GM19240 (cell line): ENCODE results near the gene NMRK1.
A peak's percentile ranks its signal among the peaks of the same experiment; 100 is the strongest.

Source experiments
- DNase-seq: peaks from one replicate; pipeline ENCODE4 v3.0.0; 2011; ENCODE audit warnings: low spot score; ENCODE audit not compliant: insufficient read length

The NMRK1 gene

GRCh38 chr9:75102177-75102790 lies 14.3 kb upstream of the NMRK1 start:
- DNase-seq: no peak

- no peak for DNase-seq
These were observed 13.1 kb upstream of the NMRK1 start for GRCh38 chr9:75101004-75101588.

- DNase-seq: no peak
These were observed 8.8 kb upstream of the NMRK1 start for GRCh38 chr9:75096796-75097195.

GRCh38 chr9:75092766-75093165 lies 4.8 kb upstream of the NMRK1 start:
- no peak for DNase-seq

- no peak for DNase-seq
These were observed 2.6 kb upstream of the NMRK1 start for GRCh38 chr9:75090579-75090978.

GRCh38 chr9:75089373-75089766 lies 1.4 kb upstream of the NMRK1 start:
- no peak for DNase-seq

- peak; percentile 35 for DNase-seq
These were observed 854 bp upstream of the NMRK1 start for GRCh38 chr9:75088646-75089372.

GRCh38 chr9:75087289-75087823 lies 599 bp downstream of the NMRK1 start:
- DNase-seq: peak; percentile 9

- DNase-seq: no peak
These were observed 1.2 kb downstream of the NMRK1 start for GRCh38 chr9:75086541-75087288.

- no peak for DNase-seq
These were observed 2.3 kb downstream of the NMRK1 start for GRCh38 chr9:75085640-75086039.

GRCh38 chr9:75084081-75084672 lies 3.8 kb downstream of the NMRK1 start:
- no peak for DNase-seq

GRCh38 chr9:75083188-75083970 lies 4.6 kb downstream of the NMRK1 start:
- DNase-seq: no peak

- DNase-seq: no peak
These were observed 6.3 kb downstream of the NMRK1 start for GRCh38 chr9:75081632-75082031.

- DNase-seq: no peak
These were observed 15.1 kb downstream of the NMRK1 start for GRCh38 chr9:75072895-75073294.

GRCh38 chr9:75071530-75072122 lies 16.3 kb downstream of the NMRK1 start:
- DNase-seq: no peak

GRCh38 chr9:75069171-75069570 lies 18.8 kb downstream of the NMRK1 start:
- no peak for DNase-seq

GRCh38 chr9:75067894-75068293 lies 20.1 kb downstream of the NMRK1 start:
- DNase-seq: no peak

- no peak for DNase-seq
These were observed 22.4 kb downstream of the NMRK1 start for GRCh38 chr9:75065510-75065909.

- DNase-seq: no peak
These were observed 23.5 kb downstream of the NMRK1 start for GRCh38 chr9:75064307-75065025.
